Aorta (tissue), 5 donors: ENCODE measurements around the gene SLC39A5. TPM values are rescaled to one million over a fixed set of nuclear protein-coding genes. Genes with fewer than 3 reads are reported as not detected.

Source experiments
- ATAC-seq: fragments of 200-7000 bp; cut with Tn5 transposase; one replicate; pipeline ENCODE4 v1.9.1; 2022; ENCODE audit warnings: moderate library complexity; ENCODE audit not compliant: low FRiP score
- DNase-seq, 2 donors: peaks; one replicate each; pipeline ENCODE4 v3.0.0-alpha.2; 2020
- H3K27ac ChIP-seq, 2 donors: one replicate each; pipeline ENCODE4 v1.5.1; 2013; ENCODE audit warnings: low read length in 2 of 2, mild to moderate bottlenecking in 2 of 2, moderate library complexity in 2 of 2, control low read depth in 1 of 2, inconsistent platforms in 1 of 2, low read depth in 1 of 2
- H3K27me3 ChIP-seq, 2 donors: one replicate each; pipeline ENCODE4 v1.6.1; 2013; ENCODE audit warnings: control low read depth in 1 of 2, low read length in 1 of 2, mild to moderate bottlenecking in 1 of 2, moderate library complexity in 1 of 2; ENCODE audit not compliant: insufficient read depth in 2 of 2, control insufficient read depth in 1 of 2
- H3K36me3 ChIP-seq, 2 donors: one replicate each; pipeline ENCODE4 v1.6.1; 2013; ENCODE audit warnings: control low read depth in 1 of 2, low read length in 1 of 2, mild to moderate bottlenecking in 1 of 2; ENCODE audit not compliant: insufficient read depth in 2 of 2, control insufficient read depth in 1 of 2
- H3K4me1 ChIP-seq, 2 donors: one replicate each; pipeline ENCODE4 v1.6.1; 2013; ENCODE audit warnings: low read length in 2 of 2, control low read depth in 1 of 2, mild to moderate bottlenecking in 1 of 2, moderate library complexity in 1 of 2; ENCODE audit not compliant: insufficient read depth in 2 of 2, control insufficient read depth in 1 of 2
- H3K4me3 ChIP-seq, 2 donors: one replicate each; pipeline ENCODE4 v1.5.1; 2013; ENCODE audit warnings: low read length in 2 of 2, control low read depth in 1 of 2, mild to moderate bottlenecking in 1 of 2
- H3K9me3 ChIP-seq: one replicate; pipeline ENCODE4 v1.6.1; 2013; ENCODE audit warnings: mild to moderate bottlenecking, low read length; ENCODE audit not compliant: control insufficient read depth
- WGBS, 2 donors: extraction: QIAGEN DNeasy Blood & Tissue Kit; methylation state at CpG; one replicate each; pipeline ENCODE4 v1.1.7; 2013; 5-methylcytosine and 5-hydroxymethylcytosine counted together
- intact Hi-C, 2 donors: fragments of 100-400 bp; cut with DNase I; formaldehyde crosslinking; loops; one replicate each; pipeline versions ENCODE4 v1.14.2 to v1.15.0; 2022
- polyA plus RNA-seq, 2 donors: library from polyadenylated mRNA; stranded (reverse); fragments of 200-250 nt; gene quantifications; one replicate each; pipeline ENCODE4 v1.2.3, GENCODE V29; 2013
- total RNA-seq, 2 donors: library from RNA; stranded (reverse); fragmentation: NEBNext Ultra II Directional; extraction: Animal tissue kit (Norgen Biotek cat#: 25700); gene quantifications; one replicate each; pipeline ENCODE4 v1.2.1, GENCODE V29; 2021
- donor health status: healthy with polysubstance abuse.
- donor health status: Bipolar disorder and iron deficiency.
- donor health status: DM: no; HTN: no; CAD: no.
- donor health status: DM: no; HTN: no; CAD: no.
- donor health status: DM: yes; HTN: yes; CAD: no.

SLC39A5 gene
- total and polyA plus RNA-seq, 4 donors: 1.1 to 21.4 TPM; not detected in 2

DNA sequence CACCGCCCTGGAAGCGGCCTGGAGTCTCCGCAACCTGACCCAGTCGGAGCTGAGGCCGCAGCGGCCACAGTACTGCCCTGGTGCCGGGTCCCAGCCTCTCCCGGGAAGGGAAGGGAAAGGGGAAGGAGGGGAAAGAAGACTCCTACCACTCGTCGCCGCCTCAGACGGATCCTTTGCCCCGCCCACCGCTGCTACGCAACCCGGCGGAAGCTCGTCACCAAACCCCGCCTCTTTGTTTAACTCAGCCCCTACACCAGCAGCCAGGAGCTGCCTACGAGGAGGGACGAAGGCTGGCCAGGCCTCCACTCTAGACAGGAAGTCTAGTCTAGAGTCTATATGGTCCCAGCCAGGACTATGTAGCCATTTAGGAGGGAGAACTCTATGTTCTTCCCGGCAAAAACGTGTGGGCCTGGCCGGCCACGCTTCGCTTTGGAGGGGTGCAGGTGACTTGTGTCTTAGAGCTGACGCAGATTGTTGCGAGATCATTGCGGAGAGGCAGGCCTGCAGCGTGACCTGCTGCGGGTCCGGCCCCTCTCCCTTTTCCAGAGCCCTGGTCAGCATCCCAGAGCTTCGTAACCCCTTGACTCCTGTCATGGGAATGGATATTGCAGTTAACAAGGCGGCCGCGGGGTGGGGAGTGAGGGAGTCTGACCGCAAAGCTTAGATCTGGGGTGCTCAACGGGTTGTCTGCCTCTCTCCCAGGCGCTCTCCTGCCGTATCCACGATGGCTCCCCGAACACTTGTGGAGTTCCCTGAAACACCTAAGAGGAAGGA, 7.9 kb upstream of the SLC39A5 start, which contains the start of gene RNF41:
Gene RNF41 (minus strand): TSS at position 166 of the 774 bp plus-strand sequence. CDS start 7,875 bp downstream, outside the sequence.
- WGBS, 2 donors: 1% methylated on average over 40 to 42 of the region's 42 CpGs
- ATAC-seq (peak; percentile 94), DNase-seq (peak; percentile 98 to 99)
- intact Hi-C loops: loop anchor here in 1 of 2 donors (5.0 kb wide), 1 partner anchor 35 kb away; the partner anchor contains the start of gene ANKRD52
- H3K4me1 ChIP-seq: no peaks in the 10 kb centered on the region
- H3K9me3 ChIP-seq: no peaks in the 10 kb centered on the region
- H3K4me3 ChIP-seq: peak within 1 kb of the TSS; percentile 60 to 74
- H3K27ac ChIP-seq: peak within 1 kb of the TSS; percentile 83 to 96
- H3K27me3 ChIP-seq: no peaks in the 10 kb centered on the region
- no peaks in the 10 kb centered on the region for H3K36me3 ChIP-seq

DNA sequence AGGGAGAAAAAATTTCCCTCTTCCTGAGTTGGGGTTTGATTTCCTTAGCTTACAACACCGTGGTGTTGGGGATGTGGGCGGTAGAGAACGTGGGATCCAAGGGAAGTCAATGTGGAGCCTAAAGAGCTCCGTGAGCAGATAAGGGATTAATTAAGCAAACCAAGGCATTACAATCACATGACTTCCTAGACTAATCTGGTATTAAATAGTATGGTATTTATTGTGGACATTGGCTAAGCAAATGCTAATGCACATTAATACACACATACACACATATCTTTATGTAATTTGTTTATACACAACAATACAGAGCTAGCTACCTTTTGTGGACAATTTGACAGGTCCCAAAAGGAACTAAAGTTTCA, 7.3 kb upstream of the SLC39A5 start:
- intact Hi-C loops: loop anchor here in 1 of 2 donors (5.0 kb wide), 1 partner anchor 35 kb away; the partner anchor contains the start of gene ANKRD52

DNA sequence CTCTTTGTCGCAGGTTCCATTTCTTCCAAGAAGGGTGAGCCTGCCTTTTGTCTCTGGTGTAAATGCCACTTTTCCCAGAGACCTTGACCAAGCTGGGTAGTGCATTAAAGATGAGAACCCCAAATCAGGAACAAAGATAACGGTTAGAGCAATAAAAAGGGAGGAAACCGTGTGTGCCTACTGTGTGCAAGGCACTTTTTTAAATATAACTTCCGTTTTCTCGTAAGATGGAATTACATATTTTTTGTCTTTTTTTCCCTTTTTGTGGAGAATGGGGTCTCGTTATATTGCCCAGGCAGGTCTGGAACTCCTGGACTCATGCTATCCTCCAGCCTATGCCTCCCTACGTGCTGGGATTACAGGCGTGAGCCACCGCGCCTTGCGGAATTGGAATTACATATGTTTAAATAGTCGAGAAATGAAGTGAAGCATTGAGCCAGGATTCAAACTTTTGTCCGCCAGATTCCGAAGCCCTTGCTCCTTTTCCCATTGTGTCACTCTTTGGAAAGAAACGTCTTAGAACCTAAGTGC, 6.2 kb upstream of the SLC39A5 start:
- H3K4me1 ChIP-seq: no peaks in the 10 kb centered on the region
- no peak overlapping the region for H3K4me3 ChIP-seq
- H3K27me3 ChIP-seq: no peaks in the 10 kb centered on the region
- DNase-seq: no peak
- intact Hi-C loops: loop anchor here (1.0 to 5.0 kb wide), 5 partner anchors 17 to 105 kb away; partner anchors contain the start of genes ANKRD52 (in 1 of the 2), CS (in 1 of the 2) and ZC3H10 (in 1 of the 2)
- ATAC-seq: no peak
- peak overlapping the region; percentile 8 to 87 for H3K27ac ChIP-seq
- WGBS, 2 donors: 16 to 19% methylated on average over 15 of the region's 15 CpGs
- no peaks in the 10 kb centered on the region for H3K36me3 ChIP-seq
- no peaks in the 10 kb centered on the region for H3K9me3 ChIP-seq

More for the DNA sequence above, 7.3 kb upstream of the SLC39A5 start:
- no peak for DNase-seq
- H3K27ac ChIP-seq: peak overlapping the region; percentile 58 to 76
- no peaks in the 10 kb centered on the region for H3K27me3 ChIP-seq
- H3K9me3 ChIP-seq: no peaks in the 10 kb centered on the region
- peak overlapping the region in 1 of 2 donors; percentile 4 for H3K4me3 ChIP-seq
- 8 to 13% methylated on average over 4 of the region's 4 CpGs for WGBS, 2 donors
- no peak for ATAC-seq
- no peaks in the 10 kb centered on the region for H3K4me1 ChIP-seq
- no peaks in the 10 kb centered on the region for H3K36me3 ChIP-seq

DNA sequence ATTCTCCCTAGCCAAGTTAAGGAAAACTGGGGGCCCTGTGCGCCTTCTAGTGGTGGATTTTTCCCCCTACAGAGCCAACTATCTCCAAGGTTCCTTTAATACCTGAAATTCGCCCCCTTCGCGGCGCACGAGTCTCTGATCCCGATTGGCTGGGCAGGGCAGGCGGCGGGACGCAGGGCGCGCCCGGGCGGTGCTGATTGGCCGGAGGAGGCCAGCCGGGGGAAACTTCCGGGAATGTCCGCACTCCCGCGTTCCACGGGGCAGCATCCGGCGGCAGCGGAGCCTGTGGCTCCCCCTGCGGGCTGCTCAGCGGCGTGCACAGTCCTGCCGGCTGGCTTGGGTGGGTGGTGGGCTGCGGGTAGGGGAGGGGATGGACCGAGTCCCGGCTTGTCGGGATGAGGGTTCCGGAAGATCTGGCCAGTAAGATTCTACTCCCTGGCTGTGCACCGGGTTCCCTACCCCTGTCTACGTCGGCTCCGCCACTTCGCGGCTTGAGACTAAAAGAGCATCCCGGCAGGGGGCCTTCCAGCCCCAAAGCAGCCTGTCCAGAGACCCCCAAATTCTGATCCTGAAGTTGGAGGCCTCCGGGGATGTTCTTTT, 5.6 kb upstream of the SLC39A5 start, which contains the start of gene NABP2:
Gene NABP2 (plus strand): TSS at position 241 of the 600 bp plus-strand sequence. CDS start 515 bp downstream, outside the sequence.
- Histone ChIP-seq H3K9me3 (no peaks in the 10 kb centered on the region), H3K4me1 (no peaks in the 10 kb centered on the region), H3K27ac (peak within 1 kb of the TSS; percentile 8 to 87), H3K4me3 (peak within 1 kb of the TSS; percentile 43 to 50), H3K27me3 (no peaks in the 10 kb centered on the region), H3K36me3 (no peaks in the 10 kb centered on the region)
- peak; percentile 99 for DNase-seq
- WGBS, 2 donors: 0 to 1% methylated on average over 39 to 41 of the region's 41 CpGs
- intact Hi-C loops: loop anchor here (1.0 to 5.0 kb wide), 5 partner anchors 17 to 105 kb away; partner anchors contain the start of genes ANKRD52 (in 1 of the 2), CS (in 1 of the 2) and ZC3H10 (in 1 of the 2)
- ATAC-seq: peak; percentile 93

DNA sequence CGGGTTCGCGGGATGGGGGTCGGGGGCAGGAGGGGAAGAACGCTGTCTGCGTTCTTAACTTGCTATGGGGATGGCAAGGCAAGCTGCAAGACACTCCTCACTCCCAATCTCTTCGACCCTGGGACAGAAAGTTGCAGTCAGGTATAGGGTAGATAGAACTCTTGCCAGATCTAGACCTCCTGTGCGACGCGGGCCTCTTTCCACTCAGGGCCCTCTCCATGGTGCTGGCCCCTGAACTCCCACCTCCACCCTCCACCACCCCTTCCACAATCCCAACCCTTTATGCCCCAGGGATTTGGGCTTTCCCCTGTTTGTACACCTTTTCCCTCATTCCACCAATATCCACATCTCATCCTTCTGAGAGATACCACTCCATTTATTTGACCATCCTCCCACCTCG, 4.9 kb upstream of the SLC39A5 start:
- H3K9me3 ChIP-seq: no peaks in the 10 kb centered on the region
- no peak overlapping the region for H3K27ac ChIP-seq
- no peaks in the 10 kb centered on the region for H3K36me3 ChIP-seq
- no peak for DNase-seq
- intact Hi-C loops: loop anchor here (1.0 to 5.0 kb wide), 6 partner anchors 18 to 106 kb away; partner anchors contain the start of genes ANKRD52 (in 1 of the 2), CS (in 1 of the 2) and ZC3H10 (in 1 of the 2)
- no peaks in the 10 kb centered on the region for H3K4me1 ChIP-seq
- peak overlapping the region in 1 of 2 donors; percentile 50 for H3K4me3 ChIP-seq
- WGBS, 2 donors: 62 to 63% methylated on average over 11 of the region's 11 CpGs
- H3K27me3 ChIP-seq: no peaks in the 10 kb centered on the region
- ATAC-seq: no peak

DNA sequence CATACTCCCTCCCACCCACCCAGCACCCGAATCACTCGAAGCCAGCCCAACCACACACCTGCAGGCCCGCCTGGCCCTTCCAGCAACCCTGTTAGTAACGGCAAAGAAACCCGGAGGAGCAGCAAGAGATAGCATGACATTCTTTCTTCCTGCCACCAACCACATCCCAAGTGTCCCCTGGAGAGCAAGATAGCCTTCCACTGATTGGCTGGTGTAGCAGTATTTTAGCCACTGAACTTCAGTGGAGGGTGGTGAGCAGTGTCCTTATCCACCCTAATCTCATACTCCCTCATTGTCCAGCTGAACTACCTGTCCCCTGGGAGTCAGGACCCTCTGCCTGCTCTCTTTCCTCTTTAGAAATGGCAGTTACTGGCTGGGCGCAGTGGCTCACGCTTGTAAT, 769 bp upstream of the SLC39A5 start:
- ATAC-seq (no peak), DNase-seq (no peak)
- no peak overlapping the region for H3K27ac ChIP-seq
- H3K36me3 ChIP-seq: no peaks in the 10 kb centered on the region
- no peaks in the 10 kb centered on the region for H3K27me3 ChIP-seq
- no peaks in the 10 kb centered on the region for H3K4me1 ChIP-seq
- no peak overlapping the region for H3K4me3 ChIP-seq
- no peaks in the 10 kb centered on the region for H3K9me3 ChIP-seq
- intact Hi-C loops: loop anchor here in 1 of 2 donors (5.0 kb wide), 1 partner anchor 37 kb away; no protein-coding TSS in a partner anchor
- 84 to 85% methylated on average over 7 of the region's 7 CpGs for WGBS, 2 donors

DNA sequence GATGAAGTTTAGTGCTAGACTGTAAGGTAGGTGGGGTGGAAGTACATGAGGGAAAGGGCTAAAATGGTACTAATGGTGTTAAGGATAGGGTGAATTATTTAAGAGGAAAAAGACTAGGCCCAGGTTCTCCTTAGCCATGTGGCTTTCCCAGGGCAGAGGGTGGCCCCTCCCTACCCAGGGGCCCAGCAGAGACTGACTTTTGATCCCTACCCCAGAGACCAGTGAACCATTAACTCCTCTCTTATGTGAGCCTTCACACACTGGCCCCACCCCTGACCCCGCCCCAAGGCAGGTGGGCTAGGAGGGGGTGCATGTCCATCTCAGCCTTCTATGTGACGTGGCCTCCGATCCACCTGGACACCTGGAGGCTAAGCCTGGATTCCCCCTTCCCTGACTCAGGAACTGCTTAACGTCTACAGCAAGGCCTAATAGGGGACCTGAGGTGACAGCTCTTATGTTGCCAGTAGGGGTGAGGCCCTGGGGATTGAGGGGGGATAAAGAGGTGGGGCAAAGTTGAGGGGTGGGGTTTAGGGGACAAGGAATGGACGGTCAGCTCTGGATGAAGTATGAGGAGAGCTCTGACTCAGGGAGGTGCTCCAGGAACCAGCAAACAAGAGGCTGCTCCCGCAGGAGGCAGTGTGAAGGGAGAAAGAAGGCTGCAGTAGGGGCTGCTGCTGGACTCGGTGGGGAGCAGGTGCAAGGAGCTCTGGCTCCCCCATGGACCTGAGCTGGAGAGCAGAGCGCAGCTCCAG, 757 bp downstream of the SLC39A5 start:
- H3K36me3 ChIP-seq: no peaks in the 10 kb centered on the region
- intact Hi-C loops: no loop called here
- no peaks in the 10 kb centered on the region for H3K4me1 ChIP-seq
- no peak for ATAC-seq
- no peak overlapping the region for H3K4me3 ChIP-seq
- WGBS, 2 donors: 61 to 62% methylated on average over 8 of the region's 8 CpGs
- DNase-seq: no peak
- no peak overlapping the region for H3K27ac ChIP-seq
- no peaks in the 10 kb centered on the region for H3K9me3 ChIP-seq
- H3K27me3 ChIP-seq: no peaks in the 10 kb centered on the region

DNA sequence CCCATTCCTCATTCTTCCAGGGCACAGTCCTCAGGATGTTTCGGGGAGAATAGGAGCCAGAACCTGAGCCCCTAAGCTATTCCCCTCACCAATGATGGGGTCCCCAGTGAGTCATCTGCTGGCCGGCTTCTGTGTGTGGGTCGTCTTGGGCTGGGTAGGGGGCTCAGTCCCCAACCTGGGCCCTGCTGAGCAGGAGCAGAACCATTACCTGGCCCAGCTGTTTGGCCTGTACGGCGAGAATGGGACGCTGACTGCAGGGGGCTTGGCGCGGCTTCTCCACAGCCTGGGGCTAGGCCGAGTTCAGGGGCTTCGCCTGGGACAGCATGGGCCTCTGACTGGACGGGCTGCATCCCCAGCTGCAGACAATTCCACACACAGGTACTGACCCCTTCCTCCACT, 1.3 kb downstream of the SLC39A5 start:
- intact Hi-C loops: no loop called here
- Histone ChIP-seq H3K27ac (no peak overlapping the region), H3K4me3 (no peak overlapping the region), H3K27me3 (no peaks in the 10 kb centered on the region), H3K9me3 (no peaks in the 10 kb centered on the region), H3K4me1 (no peaks in the 10 kb centered on the region), H3K36me3 (no peaks in the 10 kb centered on the region)
- DNase-seq (no peak), ATAC-seq (no peak)
- WGBS, 2 donors: 81 to 85% methylated on average over 11 of the region's 11 CpGs
